HEK293T (cell line): ENCODE results near the gene NLRX1.

Source experiments
- ARNT ChIP-seq: fragments of 450-650 bp; IDR thresholded peaks from 2 replicates; pipeline ENCODE4 v1.6.1; 2017; ENCODE audit warnings: mild to moderate bottlenecking
- BHLHE40 ChIP-seq: fragments of 450-650 bp; IDR thresholded peaks from 2 replicates; pipeline ENCODE4 v1.6.1; 2016; ENCODE audit warnings: mild to moderate bottlenecking, moderate library complexity, borderline replicate concordance
- ELF4 ChIP-seq: fragments of 450-650 bp; IDR thresholded peaks from 2 replicates; pipeline ENCODE4 v1.6.1; 2017; ENCODE audit warnings: antibody characterized with exemption
- FOXA1 ChIP-seq: fragments of 450-650 bp; IDR thresholded peaks from 2 replicates; pipeline ENCODE4 v1.6.1; 2016; ENCODE audit warnings: mild to moderate bottlenecking
- FOXK2 ChIP-seq: fragments of 450-650 bp; IDR thresholded peaks from 2 replicates; pipeline ENCODE4 v1.6.1; 2016; ENCODE audit warnings: mild to moderate bottlenecking
- FOXM1 ChIP-seq: fragments of 450-650 bp; IDR thresholded peaks from 2 replicates; pipeline ENCODE4 v1.6.1; 2017; ENCODE audit warnings: mild to moderate bottlenecking, borderline replicate concordance
- HDGF ChIP-seq: fragments of 450-650 bp; IDR thresholded peaks from 2 replicates; pipeline ENCODE4 v1.6.1; 2017; ENCODE audit warnings: antibody characterized with exemption, borderline replicate concordance
- L3MBTL2 ChIP-seq: fragments of 450-650 bp; conservative IDR thresholded peaks from 2 replicates; pipeline ENCODE4 v1.6.1; 2016; ENCODE audit warnings: mild to moderate bottlenecking
- LEF1 ChIP-seq: fragments of 450-650 bp; IDR thresholded peaks from 2 replicates; pipeline ENCODE4 v1.6.1; 2017; ENCODE audit warnings: mild to moderate bottlenecking, borderline replicate concordance
- NFRKB ChIP-seq: fragments of 450-650 bp; IDR thresholded peaks from 2 replicates; pipeline ENCODE4 v1.6.1; 2016; ENCODE audit warnings: mild to moderate bottlenecking, moderate library complexity
- SP1 ChIP-seq: fragments of 450-650 bp; IDR thresholded peaks from 2 replicates; pipeline ENCODE4 v1.6.1; 2017
- SUZ12 ChIP-seq: fragments of 450-650 bp; IDR thresholded peaks from 2 replicates; pipeline ENCODE4 v1.6.1; 2016; ENCODE audit warnings: mild to moderate bottlenecking
- TARDBP ChIP-seq: fragments of 450-650 bp; IDR thresholded peaks from 2 replicates; pipeline ENCODE4 v1.6.1; 2016
- ZNF384 ChIP-seq: fragments of 450-650 bp; IDR thresholded peaks from 2 replicates; pipeline ENCODE4 v1.6.1; 2016

GRCh38 chr11:119121811-119122124, 46.8 kb upstream of the NLRX1 start:
- TF ChIP-seq L3MBTL2 (no peak; the same call in none of the 2 replicates), FOXM1 (no peak), SUZ12 (no peak), HDGF (no peak), ARNT (no peak), FOXA1 (no peak), NFRKB (no peak), BHLHE40 (no peak), TARDBP (no peak), SP1 (no peak), ELF4 (no peak), ZNF384 (no peak), FOXK2 (no peak), LEF1 (no peak)
